Fibroblast of the aortic adventitia (primary cell): ENCODE results near the gene GRK6. TPM values are rescaled to one million over a fixed set of nuclear protein-coding genes. Genes with fewer than 3 reads are reported as not detected.

Experiments used
- DNase-seq: peaks from one replicate; pipeline ENCODE4 v3.0.0-alpha.2; 2010; ENCODE audit warnings: low read depth
- H3K4me3 ChIP-seq: 2 replicates; pipeline ENCODE4 v1.5.1; 2011; ENCODE audit warnings: low read depth, mild to moderate bottlenecking, control low read depth, low read length, moderate library complexity
- total RNA-seq: library from RNA; depleted of rRNA; stranded (reverse); fragments of >200 nt; gene quantifications from 2 replicates; pipeline ENCODE4 v1.2.3, GENCODE V29; 2012; ENCODE audit warnings: low replicate concordance
- TF ChIP-seq, protein P1 (sequence below): IDR thresholded peaks from 2 replicates; pipeline ENCODE4 v1.5.1; 2011; ENCODE audit warnings: mild to moderate bottlenecking, low read length, control low read depth, inconsistent platforms; ENCODE audit not compliant: insufficient read depth

The GRK6 gene
- total RNA-seq, 1 donor: 15.7 TPM

DNA sequence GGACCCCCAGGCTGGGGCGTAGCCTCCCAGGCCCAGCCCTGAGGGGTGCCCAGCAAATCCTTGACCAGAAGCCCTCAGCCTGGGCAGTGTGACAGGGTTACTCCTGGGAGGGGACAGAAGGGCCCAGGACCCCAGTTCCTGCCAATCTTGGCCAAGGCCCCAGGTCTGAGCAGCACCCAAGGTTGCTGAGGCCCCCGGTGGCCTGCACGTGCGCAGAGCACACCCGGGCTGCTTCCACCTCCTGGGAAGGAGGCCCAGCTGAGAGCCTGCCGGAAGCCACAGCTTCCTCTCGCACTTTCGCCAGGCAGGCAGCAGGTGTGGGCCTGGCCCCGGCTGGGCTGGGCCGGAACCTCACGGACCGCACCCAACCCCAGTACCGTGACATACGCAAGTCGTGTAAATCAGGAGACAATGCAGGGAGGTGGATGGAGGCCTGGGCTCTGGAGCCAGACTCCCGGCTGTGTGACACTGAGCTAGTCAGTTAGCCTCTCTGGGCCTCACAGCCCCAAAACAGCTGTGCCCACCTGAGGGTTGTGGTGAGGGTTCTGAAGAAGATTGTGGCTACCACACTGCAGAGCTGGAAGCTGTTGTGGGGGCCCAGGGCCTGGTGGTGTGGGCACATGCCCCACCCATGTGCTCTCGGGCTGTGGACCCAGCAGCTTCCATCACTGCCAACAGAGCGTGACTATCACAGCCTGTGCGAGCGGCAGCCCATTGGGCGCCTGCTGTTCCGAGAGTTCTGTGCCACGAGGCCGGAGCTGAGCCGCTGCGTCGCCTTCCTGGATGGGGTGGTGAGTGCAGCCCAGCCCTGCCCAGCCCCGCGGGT is 5.1 kb downstream of the GRK6 start:
- DNase-seq: no peak
- TF ChIP-seq, protein P1, sequence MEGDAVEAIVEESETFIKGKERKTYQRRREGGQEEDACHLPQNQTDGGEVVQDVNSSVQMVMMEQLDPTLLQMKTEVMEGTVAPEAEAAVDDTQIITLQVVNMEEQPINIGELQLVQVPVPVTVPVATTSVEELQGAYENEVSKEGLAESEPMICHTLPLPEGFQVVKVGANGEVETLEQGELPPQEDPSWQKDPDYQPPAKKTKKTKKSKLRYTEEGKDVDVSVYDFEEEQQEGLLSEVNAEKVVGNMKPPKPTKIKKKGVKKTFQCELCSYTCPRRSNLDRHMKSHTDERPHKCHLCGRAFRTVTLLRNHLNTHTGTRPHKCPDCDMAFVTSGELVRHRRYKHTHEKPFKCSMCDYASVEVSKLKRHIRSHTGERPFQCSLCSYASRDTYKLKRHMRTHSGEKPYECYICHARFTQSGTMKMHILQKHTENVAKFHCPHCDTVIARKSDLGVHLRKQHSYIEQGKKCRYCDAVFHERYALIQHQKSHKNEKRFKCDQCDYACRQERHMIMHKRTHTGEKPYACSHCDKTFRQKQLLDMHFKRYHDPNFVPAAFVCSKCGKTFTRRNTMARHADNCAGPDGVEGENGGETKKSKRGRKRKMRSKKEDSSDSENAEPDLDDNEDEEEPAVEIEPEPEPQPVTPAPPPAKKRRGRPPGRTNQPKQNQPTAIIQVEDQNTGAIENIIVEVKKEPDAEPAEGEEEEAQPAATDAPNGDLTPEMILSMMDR: no peak

DNA sequence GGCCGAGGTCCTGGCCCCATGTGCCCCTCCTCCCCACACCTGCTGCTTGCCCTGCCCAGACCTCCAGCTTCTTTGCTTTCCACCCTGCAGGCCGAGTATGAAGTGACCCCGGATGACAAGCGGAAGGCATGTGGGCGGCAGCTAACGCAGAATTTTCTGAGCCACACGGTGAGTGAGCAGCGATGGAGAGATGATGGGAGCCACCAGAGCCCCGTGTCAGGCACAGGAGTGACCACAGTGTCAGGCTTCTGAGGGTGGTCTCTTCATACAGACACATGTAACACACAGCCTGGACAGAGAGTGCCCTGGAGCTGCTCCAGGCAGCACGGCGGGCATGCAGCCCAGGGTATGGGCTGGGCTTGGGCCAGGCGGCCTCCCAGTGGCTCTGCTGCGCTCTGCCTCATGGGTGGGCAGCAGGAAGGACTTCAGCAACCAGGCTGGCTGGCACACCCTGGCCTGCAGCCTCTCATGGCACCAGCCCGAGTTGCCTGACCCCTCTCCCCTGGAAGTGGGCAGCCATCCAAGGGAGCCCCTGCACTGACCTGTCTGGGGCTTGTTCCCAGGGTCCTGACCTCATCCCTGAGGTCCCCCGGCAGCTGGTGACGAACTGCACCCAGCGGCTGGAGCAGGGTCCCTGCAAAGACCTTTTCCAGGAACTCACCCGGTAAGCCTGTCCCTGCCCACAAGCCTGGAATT is 5.8 kb downstream of the GRK6 start:
- no peak for DNase-seq
- H3K4me3 ChIP-seq: no peak overlapping the region
- TF ChIP-seq, protein P1: no peak

More for the DNA sequence above, 5.1 kb downstream of the GRK6 start:
- no peak overlapping the region for H3K4me3 ChIP-seq

DNA sequence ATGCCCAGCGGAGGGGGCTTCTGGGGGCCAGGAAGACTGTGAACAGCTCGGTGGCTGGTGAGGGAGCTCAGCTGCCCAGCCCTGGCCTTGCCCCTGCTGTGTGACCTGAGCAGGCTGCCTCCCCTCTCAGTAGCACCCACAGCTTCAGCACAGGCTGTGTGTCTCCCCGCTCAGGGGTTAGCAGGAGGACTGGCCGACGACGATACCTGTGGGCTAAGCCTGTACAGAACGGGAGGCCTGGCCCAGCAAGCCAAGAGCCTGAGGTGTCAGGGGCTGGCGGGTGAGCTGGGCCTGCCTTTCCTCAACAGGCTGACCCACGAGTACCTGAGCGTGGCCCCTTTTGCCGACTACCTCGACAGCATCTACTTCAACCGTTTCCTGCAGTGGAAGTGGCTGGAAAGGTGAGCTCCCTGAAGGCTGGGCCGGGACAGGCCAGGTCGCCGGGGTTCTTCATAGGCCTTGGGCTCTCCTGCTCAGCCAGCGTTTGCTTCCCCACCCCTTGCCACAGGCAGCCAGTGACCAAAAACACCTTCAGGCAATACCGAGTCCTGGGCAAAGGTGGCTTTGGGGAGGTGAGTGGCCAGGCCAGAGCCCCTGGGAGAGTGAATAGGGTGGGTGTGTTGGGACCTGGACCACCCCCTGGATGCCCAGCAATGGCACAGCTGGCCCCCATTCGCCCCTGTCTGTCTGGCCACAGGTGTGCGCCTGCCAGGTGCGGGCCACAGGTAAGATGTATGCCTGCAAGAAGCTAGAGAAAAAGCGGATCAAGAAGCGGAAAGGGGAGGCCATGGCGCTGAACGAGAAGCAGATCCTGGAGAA is 6.6 kb downstream of the GRK6 start:
- no peak for DNase-seq
- TF ChIP-seq, protein P1: no peak
- no peak overlapping the region for H3K4me3 ChIP-seq

DNA sequence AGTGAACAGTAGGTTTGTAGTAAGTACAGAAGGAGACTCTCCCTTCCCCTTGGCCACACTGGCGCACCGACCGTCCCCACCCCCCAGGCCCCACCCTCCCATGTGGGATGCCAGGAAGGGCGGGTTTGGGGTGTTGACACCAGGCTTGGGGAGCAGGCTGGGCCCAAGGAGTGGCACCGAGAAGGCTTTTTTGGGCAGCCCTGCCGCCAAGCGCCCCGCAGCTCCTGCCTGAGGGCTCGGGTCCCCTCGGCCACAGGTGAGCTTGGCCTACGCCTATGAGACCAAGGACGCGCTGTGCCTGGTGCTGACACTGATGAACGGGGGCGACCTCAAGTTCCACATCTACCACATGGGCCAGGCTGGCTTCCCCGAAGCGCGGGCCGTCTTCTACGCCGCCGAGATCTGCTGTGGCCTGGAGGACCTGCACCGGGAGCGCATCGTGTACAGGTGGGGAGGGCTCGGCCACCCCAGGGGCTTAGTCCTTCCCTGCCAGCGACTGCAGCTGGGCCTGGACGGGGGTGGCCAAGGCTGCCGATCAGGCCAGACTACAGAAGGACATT is 7.3 kb downstream of the GRK6 start:
- DNase-seq: no peak
- TF ChIP-seq, protein P1: no peak
- no peak overlapping the region for H3K4me3 ChIP-seq

DNA sequence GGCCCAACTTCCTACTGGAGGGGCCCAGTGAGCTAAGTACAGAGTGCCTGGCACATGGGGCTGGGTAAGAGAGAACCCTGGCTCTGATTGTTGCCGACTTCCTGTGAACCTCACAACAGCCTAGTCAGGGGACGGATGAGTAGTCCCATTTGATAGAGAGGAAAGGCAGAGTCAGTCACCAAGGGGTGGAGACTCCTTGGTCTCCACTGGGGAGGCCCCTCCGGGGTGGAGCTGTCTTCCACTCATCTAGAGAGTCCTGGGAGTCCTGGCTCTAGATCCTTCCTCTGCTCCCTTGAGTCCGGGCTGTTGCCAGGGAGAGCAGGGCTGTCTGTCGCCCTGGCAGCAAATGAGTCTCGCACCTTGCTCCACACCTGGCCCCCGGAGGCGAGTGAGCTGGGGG is 8.0 kb downstream of the GRK6 start:
- TF ChIP-seq, protein P1: no peak
- H3K4me3 ChIP-seq: no peak overlapping the region
- DNase-seq: no peak
